ENCODE measurements around the gene INPP5A.

The INPP5A gene

DNA sequence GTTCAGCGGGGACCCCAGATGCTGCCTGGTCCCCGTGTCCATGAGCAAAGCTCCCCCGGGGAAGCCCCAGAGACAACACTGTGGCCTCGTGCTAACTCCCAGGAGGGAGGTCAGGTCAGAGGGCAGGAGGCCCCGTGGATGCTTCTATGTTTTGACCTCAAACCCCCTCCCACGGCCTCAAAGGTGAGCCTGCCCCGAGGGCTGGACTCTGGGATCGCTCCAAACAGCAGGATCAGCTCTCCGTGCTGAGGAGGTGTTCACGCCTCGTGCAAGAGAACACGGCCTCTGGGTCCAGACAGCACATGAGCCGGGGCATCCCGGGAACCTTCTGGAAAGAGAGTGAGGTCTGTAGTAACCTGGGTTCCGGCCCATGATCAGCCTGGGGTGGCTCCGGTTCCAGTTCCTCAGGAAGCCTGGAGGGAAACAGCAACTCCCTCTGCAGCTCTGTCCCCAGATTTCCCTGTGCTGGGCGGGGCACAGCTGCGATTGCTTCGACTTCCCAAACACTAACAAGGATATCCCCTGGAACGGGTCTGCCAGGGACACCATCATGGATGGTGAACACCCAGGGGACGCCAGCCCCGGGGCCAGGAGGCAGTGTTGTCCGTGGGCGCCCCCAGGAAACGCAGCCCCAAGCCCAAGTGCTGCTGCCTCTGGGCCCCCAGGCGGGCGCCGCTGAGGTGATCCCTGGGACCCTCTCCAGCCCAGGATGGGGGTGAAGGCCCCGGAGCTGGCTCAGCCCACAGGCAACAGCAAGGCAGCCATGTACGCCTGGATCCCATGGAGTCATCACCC is 18.0 kb upstream of the INPP5A start:
- DNase-seq, result no peak

DNA sequence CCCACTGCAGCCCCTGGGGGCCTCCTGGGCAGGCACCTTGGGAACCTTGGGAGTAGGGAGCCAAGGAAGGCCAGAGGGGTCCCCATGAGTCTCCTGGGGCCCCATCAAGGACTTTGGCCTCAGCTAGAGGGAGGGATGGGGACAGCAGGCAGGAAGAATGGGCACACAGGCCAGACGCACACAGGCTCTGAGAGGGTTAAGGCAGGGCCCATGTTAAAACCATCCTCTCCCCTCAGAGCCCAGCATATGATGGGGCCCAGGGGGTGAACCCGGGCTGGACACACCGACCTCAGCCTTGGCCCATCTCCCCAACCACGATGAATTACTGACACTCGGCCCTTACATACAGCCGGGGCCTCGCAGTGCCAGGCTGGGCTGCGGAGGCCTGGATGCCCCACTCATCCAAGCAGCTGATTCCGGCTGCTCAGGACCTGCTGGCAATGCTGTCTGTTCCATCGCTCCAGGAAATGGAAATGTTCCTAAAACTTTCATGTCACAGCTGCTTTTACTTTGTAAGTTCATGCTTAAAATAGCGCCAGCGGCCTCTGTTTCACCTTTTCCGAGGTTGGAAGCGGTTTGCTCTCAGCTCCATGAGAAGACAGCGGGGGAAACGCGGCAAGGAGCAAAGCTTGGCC is 17.3 kb upstream of the INPP5A start:
- DNase-seq, result no peak

GRCh38 chr10:132521041-132521465 is 16.5 kb upstream of the INPP5A start:
- DNase-seq, result no peak

DNA sequence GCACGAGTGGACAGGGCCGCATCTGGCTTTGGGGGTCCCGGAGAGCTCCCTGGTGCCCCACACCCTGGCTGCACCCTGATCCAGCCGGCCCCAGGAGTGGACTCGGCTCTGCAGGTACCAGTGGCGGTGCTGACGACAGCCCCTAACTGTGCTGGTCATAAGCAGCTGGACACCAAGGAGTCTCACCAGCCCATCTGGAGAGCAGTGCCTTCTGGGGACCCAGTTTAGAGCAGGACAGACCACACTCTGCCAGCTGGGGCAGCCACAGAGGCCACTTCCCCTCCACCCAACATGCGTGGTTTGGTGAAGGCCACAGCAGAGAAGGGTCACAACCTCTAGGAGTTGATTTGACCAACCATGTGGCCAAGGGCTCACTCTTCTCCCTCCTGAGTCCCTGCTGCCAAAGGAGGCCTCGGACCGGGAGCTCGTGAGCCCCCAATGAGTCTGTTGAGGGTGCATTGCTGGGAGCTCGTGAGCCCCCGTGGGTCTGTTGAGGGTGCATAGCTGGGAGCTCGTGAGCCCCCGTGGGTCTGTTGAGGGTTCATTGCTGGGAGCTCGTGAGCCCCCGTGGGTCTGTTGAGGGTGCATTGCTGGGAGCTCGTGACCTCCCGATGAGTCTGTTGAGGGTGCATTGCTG is 16.0 kb upstream of the INPP5A start:
- no peak for DNase-seq

- no peak for DNase-seq
These were observed 14.8 kb upstream of the INPP5A start for GRCh38 chr10:132522521-132523411.

- DNase-seq, result no peak
These were observed 13.8 kb upstream of the INPP5A start for GRCh38 chr10:132523561-132524442.

DNA sequence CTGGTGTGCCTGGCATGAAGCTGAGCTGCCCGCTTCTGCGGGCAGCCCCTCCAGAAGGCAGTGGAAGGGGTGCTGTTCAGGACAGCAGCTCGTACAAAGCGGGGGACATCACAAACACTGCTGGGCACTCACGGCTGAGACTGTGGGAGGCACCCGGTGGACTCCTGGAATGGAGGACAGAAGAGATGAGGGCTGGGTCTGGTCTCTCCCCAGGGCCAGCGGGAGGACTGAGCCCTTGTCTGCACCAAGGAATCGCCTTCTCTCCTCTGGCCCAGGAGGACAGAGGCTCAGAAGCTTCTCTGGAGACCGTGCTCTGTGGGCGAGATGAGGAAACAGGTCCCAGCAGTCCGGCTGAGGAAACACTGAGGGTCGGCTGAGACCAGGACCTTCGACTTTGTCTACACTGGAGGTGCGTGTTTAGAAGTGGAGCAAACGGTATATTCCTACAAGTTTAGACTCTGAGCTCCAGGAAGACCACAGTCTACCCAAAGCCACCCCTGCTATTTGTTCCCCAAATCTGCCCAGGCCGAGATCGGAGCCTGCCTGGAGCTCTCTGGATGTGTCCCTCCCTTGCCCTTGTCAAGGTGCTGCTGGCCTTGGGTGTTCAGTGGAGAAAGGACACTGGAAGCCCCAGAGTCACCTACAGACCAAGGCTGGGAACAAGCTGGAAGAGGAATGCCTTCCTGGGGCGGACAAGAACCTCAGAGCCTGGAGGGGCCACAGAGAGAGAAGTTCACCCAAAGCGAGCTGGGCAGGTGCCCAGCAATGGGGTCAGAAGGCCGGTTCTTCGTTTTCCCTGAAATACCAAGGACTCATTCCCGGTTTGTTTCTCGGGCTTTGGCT is 12.9 kb upstream of the INPP5A start:
- DNase-seq, result no peak

DNA sequence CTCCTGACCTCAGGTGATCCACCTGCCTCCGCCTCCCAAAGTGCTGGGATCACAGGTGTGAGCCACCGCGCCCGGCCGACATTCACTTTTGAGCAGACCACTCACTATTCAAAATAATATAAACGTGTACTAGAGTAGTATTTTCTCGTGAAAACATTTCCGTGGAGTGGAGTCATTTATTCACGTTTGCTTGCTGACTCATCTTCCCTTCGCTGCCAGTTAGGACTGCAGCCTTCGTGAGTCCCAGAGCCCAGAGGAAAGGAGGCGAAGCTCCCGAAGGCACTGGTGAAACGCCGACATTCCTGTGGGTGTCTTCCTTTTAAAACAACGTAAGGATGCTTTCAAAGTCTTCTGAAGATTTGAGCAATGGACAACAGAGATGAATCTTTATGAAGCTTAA is 10.9 kb upstream of the INPP5A start:
- no peak for DNase-seq

GRCh38 chr10:132527339-132528063 is 10.1 kb upstream of the INPP5A start:
- no peak for DNase-seq

DNA sequence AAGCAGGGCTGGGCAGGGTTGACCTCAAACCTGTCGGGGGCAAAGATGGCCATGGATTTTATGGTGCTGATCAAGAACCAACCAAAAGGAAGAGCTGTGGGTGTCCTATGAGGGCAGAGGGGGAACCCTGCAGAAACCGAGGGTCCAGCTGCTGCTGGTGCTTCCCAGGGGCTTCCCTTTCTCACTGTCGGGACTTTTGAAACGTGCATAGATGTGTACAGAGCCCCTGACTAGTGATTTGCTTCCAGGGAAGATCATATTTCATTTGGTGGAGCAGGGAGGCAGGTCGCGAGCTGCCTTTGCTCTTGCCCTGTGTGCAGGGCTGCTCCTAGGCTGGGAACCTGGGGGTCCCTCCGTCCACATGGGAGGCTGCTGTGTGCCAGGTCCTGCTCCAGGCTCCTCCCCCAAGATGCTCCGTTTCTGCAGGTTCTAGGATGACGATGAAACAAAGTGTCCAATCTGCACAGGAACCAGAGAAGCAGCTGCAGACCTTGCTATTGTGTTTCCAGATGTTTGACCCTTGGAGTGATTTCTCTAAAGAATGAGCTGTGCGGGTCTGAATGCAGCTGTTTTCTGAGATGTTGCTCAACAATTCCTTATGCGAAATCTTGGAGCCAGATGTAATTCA is 9.4 kb upstream of the INPP5A start:
- DNase-seq, result no peak

DNA sequence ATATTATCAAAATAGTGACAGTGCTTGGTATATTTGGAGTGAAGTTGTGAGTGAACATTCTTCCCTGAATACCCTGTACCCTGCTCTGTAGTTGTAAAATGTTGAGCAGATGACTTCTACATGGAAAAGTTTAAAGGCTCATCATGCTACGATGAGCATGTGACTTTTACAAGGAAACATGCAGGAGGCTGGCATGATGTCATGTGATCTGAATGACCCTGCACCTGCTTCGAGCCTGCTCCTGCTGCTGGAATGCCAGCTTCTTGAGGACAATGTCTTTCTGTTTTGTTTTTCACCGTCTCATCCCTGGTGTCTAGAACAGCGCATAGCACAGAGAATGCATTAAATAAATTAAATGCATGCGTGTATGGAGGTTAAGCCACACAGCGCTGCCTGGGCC is 5.4 kb upstream of the INPP5A start:
- DNase-seq, result no peak

DNA sequence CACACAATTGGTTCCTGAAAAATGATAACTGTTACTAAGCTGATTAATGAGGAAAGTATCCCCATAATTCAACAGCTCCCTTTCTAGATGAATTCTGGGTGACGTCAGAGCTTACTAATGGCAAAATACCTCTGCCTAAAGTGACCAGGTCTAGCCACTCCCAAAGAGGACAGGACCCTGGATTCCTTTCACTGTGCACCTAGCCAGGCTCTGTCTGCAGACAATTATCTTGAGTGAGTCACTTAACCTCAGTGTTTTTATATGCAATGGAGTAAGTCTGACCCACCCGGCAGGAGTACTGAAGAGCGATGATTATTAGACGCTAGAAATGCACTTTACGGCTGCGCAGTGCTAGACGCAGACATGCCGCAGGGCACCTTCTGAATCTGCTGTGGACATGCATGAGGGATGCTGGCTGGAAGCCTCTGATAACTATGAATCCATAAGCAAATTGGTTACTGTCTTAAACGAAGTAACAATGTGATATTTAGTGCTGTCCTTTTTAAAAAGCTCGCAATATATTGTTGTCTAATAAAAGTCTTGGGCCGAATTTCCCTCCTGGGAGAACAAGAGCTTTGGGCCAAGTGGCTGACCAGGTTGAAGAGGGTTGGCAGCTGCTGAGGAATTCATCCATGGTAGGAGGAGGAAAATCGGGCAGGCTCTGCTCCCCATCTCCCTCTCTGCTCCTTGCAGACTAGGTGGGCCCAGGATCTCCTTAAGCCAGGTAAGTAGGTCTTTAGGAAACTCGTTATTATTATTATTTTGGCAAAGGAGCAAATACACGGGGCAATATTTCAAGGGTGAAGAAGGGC is 4.6 kb upstream of the INPP5A start:
- DNase-seq, result no peak

DNA sequence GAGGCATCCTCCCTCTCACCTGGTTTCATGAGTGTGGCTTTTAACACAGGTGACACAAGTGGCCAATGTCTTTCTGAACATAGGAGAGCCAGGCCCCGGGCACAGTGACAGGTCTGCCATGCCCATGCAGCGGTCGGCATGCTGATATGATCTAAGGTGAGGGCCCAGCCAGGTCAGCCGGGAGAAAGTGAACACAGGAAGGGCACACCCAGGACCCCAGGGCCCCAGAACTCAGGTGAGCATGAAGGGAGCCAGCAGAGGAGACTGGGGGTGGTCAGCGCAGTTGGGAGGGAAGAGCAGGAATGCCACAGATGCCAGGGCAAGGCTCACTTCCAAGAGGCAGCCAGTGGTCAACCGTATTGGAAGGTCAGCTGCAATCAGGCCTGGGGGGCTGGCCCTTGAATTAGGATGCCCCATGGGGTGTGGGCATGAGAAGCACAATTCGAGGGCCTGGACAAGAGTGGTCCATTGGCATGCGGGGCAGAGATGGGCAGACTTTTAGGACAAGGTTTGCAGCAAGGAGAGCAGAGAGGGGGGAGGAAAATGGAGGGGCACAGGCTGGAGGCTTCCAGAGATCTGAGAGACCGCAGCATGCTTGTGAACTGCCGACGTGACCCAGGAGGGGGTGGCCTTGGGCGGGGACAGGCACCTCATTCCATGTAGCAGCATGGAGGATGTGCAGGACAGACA is 3.9 kb upstream of the INPP5A start:
- no peak for DNase-seq

- no peak for DNase-seq
These were observed 3.1 kb upstream of the INPP5A start for GRCh38 chr10:132534391-132535064.

GRCh38 chr10:132535065-132535651 is 2.4 kb upstream of the INPP5A start:
- no peak for DNase-seq

DNA sequence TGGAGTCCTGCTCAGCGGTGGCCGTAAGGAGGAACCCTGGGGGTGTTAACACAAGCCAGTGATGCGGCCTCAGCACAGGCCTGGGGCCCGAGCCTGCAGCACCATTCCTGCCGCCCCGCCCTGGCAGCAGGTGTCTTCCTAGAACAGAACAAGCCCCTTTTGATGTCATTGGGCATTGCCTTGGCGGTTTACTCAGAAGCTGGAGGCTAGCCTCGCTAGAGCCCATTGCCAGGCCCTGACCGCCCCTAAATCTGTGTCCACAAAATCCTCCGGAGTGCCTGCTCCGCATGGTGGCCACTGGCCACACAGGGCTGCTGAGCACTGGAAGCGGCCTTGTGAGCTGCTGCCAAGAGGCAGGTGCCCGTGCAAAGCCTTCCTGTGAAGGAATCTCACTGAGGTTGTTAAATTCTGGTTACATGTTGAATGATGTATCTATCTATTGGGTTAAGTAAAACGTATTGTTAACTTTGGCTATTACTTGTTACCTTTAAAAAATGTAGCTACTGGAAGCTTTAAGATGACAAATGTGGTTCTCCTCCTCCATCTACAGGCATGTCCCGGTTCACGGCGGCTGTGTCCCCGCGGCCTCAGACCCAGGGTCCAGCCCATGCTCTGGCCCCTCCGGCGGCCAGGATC is 1.2 kb upstream of the INPP5A start:
- peak; percentile 10 for DNase-seq
